Astrocyte of the spinal cord (primary cell): Measurements from ENCODE around the gene LAMC3.
A peak's percentile ranks its signal among the peaks of the same experiment; 100 is the strongest.
"Not testable (repeated sequence)": the region's sequence is repeated elsewhere in the genome, so short reads cannot be mapped to it uniquely, and the experiment has no call there.

Source experiments
- DNase-seq: peaks from one replicate; pipeline ENCODE4 v3.0.0; 2011; ENCODE audit warnings: low read depth, low spot score
- H3K4me3 ChIP-seq: 2 replicates; pipeline ENCODE4 v1.5.1; 2011; ENCODE audit warnings: low read depth, mild to moderate bottlenecking, low read length, moderate library complexity
- in situ Hi-C: cut with HindIII; loops from 2 replicates; pipeline ENCODE4 v1.10.0; 2017; ENCODE audit warnings: low sequenced_read_pairs
- TF ChIP-seq, protein P1 (sequence below): IDR thresholded peaks from 2 replicates; pipeline ENCODE4 v1.5.1; 2012; ENCODE audit warnings: low read depth, mild to moderate bottlenecking, low read length, inconsistent platforms

The LAMC3 gene

DNA sequence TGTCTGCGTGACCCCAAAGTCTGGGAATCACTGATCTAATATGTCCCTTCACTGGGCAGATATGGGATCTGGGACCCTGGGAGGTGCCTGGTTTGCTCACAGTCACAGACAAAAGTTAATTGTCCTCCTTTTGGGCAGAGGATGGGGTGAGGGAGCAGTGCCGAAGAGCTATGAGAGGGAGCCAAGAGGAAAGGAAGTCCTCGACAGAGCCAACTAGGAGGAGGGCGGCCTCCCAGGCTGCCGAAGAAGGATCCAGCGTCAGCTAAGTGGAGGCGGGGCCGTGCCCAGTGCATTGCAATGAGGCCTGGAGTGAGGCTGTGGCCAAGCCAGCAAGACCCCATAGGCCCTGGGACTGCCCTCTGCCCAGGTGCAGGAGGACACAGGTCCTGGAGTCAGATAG is 98.8 kb downstream of the LAMC3 start:
- TF ChIP-seq, protein P1, sequence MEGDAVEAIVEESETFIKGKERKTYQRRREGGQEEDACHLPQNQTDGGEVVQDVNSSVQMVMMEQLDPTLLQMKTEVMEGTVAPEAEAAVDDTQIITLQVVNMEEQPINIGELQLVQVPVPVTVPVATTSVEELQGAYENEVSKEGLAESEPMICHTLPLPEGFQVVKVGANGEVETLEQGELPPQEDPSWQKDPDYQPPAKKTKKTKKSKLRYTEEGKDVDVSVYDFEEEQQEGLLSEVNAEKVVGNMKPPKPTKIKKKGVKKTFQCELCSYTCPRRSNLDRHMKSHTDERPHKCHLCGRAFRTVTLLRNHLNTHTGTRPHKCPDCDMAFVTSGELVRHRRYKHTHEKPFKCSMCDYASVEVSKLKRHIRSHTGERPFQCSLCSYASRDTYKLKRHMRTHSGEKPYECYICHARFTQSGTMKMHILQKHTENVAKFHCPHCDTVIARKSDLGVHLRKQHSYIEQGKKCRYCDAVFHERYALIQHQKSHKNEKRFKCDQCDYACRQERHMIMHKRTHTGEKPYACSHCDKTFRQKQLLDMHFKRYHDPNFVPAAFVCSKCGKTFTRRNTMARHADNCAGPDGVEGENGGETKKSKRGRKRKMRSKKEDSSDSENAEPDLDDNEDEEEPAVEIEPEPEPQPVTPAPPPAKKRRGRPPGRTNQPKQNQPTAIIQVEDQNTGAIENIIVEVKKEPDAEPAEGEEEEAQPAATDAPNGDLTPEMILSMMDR: no peak
- no peak for DNase-seq
- in situ Hi-C loops: no loop called here
- H3K4me3 ChIP-seq: no peak overlapping the region

DNA sequence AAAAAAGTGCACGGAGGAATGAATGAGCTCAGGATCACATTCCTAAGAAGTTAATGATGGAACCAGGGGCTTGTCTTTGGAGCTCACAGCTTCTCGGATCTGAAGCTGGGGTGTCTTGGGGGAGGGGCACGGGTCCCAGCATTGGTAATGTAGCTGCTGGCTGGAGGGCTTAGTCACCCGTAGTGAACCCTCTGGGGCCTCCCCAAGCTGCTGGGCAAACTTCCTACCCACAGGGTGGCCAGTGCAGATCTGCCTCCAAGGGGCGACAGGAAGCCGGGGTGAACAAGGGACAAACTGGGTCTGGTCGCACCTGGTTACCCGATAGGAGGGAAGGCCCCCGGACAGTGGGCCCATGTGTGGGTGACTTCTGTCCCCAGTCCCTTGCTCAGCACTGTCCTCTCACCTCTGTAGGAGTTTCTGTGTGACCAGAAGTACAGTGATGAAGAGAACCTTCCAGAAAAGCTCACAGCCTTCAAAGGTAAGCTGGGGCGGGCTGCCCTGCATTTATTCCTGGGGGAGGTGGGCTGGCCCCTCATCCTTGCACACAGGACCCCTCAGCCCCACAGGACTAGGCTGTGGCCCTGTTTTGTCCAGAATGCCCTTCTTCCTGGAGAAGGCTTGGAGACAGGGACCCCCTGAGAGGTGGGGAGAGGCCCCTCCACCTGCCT is 102.3 kb downstream of the LAMC3 start:
- TF ChIP-seq, protein P1: no peak
- no peak overlapping the region for H3K4me3 ChIP-seq
- in situ Hi-C loops: no loop called here

DNA sequence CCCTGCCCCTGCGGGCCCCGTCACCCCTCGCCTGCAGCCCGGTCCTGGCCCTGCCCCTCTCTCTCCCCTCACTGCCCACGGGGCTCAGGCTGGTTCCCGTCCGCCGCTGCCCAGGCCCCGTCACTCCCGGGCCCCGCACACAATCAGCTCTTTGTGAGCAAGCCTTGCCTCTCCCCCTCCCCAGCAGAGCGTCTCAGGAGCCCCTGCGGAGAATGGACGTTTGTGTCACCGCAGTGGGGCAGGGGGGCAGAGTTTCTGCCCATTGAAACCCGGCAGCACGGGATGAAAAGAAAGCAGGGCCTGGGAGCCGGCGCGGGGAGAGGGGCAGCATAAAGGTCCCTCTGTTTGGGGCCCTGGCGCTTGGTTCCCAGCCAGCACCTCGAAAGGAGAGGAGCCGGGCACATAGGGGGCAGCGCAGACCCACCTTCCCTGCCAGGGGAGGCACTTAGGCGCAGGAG is 102.9 kb downstream of the LAMC3 start:
- in situ Hi-C loops: no loop called here
- TF ChIP-seq, protein P1: no peak
- DNase-seq: no peak
- H3K4me3 ChIP-seq: no peak overlapping the region

More for the DNA sequence above, 102.3 kb downstream of the LAMC3 start:
- peak; percentile 7 for DNase-seq

DNA sequence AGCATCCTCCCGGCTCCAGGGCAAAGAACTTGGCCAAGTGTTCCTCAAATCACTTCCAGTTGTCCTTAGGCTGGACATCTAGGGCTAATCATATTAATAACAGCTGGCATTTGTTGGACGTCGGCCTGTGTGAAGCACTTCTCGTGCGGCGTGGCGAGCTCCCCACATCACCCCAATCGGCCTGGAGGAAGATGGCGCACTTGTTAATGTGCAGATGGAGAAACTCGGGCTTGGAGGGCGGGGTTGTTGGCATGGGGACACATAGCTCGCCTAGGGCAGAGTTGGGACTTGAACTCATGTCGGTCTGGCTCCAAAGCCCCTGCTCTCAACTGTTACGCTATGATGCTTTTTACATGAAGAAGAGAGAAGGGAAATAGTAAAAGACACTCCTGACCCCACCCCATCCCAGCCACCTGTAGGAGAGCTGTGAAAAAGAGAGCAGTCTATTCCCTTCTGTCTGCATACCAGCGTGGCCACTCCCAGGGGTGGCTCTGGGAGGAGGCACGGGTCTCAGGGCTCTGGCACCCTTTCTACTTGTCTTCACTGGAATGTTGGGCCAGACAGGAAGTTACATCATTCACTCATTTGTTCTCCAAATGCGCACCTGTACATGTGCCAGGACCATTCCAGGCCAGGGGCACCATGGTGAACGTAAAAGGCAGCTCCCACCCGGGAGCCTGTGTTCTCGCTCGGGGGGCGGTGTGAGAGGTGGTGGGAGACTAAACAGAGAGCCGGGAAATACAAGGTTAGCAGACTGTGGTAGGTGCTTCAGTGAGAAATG is 103.6 kb downstream of the LAMC3 start:
- DNase-seq: no peak

DNA sequence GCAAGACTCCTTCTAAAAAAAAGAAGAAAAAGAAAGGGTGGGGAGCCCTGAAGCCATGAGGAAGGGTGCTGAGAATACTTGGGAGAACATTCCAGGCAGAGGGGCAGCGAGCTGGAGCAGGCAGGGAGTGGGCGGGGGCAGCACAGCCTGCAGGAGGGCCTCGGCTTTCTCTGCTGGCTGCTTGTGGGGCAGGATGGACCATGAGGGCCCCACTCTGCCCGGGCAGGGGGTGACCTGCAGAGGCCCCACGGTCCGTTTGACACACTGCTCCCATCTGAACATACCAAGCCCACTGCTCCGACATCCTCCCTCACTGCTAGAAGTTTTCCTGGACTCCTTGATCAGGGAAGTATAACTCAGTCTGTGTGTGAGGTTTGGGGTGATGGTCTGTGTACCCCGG is 104.7 kb downstream of the LAMC3 start:
- in situ Hi-C loops: no loop called here
- TF ChIP-seq, protein P1: no peak
- no peak for DNase-seq
- no peak overlapping the region for H3K4me3 ChIP-seq

More for the DNA sequence above, 103.6 kb downstream of the LAMC3 start:
- in situ Hi-C loops: no loop called here
- H3K4me3 ChIP-seq: no peak overlapping the region
- TF ChIP-seq, protein P1: no peak

DNA sequence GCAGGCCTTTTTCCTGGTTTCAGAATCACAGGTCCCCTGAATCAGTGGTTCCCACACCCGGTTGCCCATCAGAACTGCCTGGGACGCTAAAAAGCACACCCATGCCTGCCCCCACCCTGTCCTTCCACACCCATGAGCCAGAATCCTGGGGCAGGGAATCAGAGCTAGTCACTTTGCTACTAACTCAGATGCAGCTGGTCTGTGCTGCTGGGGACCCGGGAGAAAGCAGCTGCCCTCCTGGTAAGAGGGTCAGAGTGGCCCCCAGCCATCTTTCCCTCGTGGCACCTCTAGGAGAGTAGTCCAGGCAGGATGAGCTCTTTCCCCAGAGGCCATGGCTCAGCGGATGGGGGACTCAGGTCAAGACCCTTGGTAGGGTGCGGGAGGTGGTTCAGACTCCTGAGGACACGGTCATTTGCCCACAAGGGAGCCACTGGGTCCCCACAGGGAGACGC is 105.1 kb downstream of the LAMC3 start:
- H3K4me3 ChIP-seq: no peak overlapping the region
- in situ Hi-C loops: no loop called here
- DNase-seq: no peak
- TF ChIP-seq, protein P1: no peak

DNA sequence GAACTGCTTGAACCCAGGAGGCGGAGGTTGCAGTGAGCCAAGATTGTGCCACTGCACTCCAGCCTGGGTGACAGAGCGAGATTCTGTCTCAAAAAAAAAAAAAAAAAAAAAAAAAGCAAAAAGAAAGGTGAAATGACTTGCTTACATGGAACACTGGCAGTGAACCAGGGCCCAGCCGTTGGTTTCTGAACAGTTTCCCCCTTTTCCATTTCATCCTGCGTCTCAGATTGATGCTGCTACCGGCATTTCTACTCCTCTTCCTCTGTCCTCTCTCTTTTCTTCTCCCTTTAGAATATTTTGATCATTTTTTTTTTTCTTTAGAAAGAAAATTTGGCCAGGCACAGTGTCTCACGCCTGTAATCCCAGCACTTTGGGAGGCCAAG is 106.4 kb downstream of the LAMC3 start:
- DNase-seq, H3K4me3 ChIP-seq, in situ Hi-C loops: not testable (repeated sequence)
